ENCODE data around the gene RCSD1. TPM values are rescaled to one million over a fixed set of nuclear protein-coding genes. Genes with fewer than 3 reads are reported as not detected.
"Not testable (repeated sequence)": the region's sequence is repeated elsewhere in the genome, so short reads cannot be mapped to it uniquely, and the experiment has no call there.

RCSD1 gene
- 18.4 TPM for total RNA-seq

- no peak for DNase-seq (ENCODE audit: low spot score)
Observed at GRCh38 chr1:167629681-167630567, at the start of gene RCSD1. Gene RCSD1 (plus strand): TSS chr1:167630232. CDS start chr1:167630424, 192 bp downstream.

GRCh38 chr1:167582064-167582463, 48.0 kb upstream of the RCSD1 start:
- no peak for DNase-seq (ENCODE audit: low spot score)

GRCh38 chr1:167582722-167583121, 47.3 kb upstream of the RCSD1 start:
- no peak for DNase-seq (ENCODE audit: low spot score)

GRCh38 chr1:167584581-167584980, 45.5 kb upstream of the RCSD1 start:
- no peak for DNase-seq (ENCODE audit: low spot score)

- DNase-seq (ENCODE audit: low spot score): no peak
Observed at GRCh38 chr1:167587342-167587741, 42.7 kb upstream of the RCSD1 start.

- no peak for DNase-seq (ENCODE audit: low spot score)
Observed at GRCh38 chr1:167587872-167588271, 42.2 kb upstream of the RCSD1 start.

- DNase-seq (ENCODE audit: low spot score): no peak
Observed at GRCh38 chr1:167588361-167588760, 41.7 kb upstream of the RCSD1 start.

GRCh38 chr1:167592475-167592874, 37.6 kb upstream of the RCSD1 start:
- DNase-seq (ENCODE audit: low spot score): no peak

GRCh38 chr1:167593860-167594259, 36.2 kb upstream of the RCSD1 start:
- DNase-seq (ENCODE audit: low spot score): no peak

- no peak for DNase-seq (ENCODE audit: low spot score)
Observed at GRCh38 chr1:167594822-167595221, 35.2 kb upstream of the RCSD1 start.

- peak; percentile 54 for DNase-seq (ENCODE audit: low spot score)
Observed at GRCh38 chr1:167599957-167600581, 30.0 kb upstream of the RCSD1 start.

GRCh38 chr1:167601442-167602383, 28.3 kb upstream of the RCSD1 start:
- DNase-seq (ENCODE audit: low spot score): peak; percentile 37

- DNase-seq (ENCODE audit: low spot score): no peak
Observed at GRCh38 chr1:167602840-167603239, 27.2 kb upstream of the RCSD1 start.

GRCh38 chr1:167605576-167605975, 24.5 kb upstream of the RCSD1 start:
- no peak for DNase-seq (ENCODE audit: low spot score)

- DNase-seq (ENCODE audit: low spot score): no peak
Observed at GRCh38 chr1:167611983-167612382, 18.0 kb upstream of the RCSD1 start.

- no peak for DNase-seq (ENCODE audit: low spot score)
Observed at GRCh38 chr1:167612587-167613385, 17.2 kb upstream of the RCSD1 start.

- DNase-seq (ENCODE audit: low spot score): not testable (repeated sequence)
Observed at GRCh38 chr1:167613984-167614383, 16.0 kb upstream of the RCSD1 start.

- DNase-seq (ENCODE audit: low spot score): no peak
Observed at GRCh38 chr1:167614851-167615250, 15.2 kb upstream of the RCSD1 start.

GRCh38 chr1:167616521-167616920, 13.5 kb upstream of the RCSD1 start:
- no peak for DNase-seq (ENCODE audit: low spot score)

- DNase-seq (ENCODE audit: low spot score): no peak
Observed at GRCh38 chr1:167617153-167618147, 12.6 kb upstream of the RCSD1 start.

All from mucosa of gallbladder (tissue), 1 donor.